ENCODE measurements around the gene AP2A2.

AP2A2 gene

GRCh38 chr11:924406-925157 lies 1.1 kb upstream of the AP2A2 start:
- no peak for DNase-seq

GRCh38 chr11:925158-925495 lies 543 bp upstream of the AP2A2 start:
- DNase-seq, result no peak

DNA sequence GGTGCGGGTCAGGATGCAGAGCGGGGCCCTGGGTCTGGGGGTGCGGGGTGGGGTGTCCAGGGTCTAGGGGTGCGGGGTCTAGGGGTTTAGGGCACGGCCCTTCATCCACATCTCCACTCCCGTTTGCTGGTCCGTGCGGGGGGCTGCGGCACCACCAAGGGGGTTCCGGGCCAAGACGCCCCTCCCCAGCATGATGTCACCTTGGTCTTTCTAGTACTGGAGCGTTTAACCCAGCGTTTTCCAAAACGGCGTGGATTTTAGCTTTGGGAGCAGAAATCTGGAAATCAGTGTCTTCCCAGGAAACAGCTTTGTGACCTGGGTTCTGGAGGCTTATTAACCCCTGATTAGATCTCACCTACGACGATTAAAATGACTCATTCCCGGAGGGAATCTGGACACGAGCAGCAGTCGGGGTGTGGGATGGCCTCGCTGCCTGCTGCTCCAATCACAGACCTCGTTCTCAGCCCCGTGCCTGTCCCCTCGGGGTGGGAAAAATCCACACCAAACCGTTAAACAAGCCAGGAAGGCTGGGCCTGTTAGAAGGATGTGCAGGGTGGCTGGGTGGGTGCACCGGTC lies 759 bp downstream of the AP2A2 start:
- peak in 6 of 56 donors; percentile 21 to 42 (median 26) for DNase-seq

DNA sequence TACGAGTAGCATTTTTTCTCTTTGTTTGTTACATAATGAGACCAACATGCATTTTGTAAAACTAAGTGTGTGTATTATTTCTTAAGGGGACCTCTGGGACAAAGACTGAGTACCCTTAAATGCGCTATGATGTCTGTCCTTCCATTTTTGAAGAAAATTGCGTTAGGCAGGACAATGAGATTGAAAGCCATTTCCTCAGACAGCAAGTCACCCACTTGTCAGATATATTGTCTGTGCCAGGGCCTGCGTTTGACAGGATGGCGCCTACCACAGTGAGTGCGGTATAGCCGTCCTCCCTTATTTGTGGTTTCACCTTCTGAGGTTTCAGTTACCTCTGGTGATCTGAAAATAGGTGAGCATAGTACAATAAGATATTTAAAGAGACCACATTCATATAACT lies 2.2 kb downstream of the AP2A2 start:
- no peak for DNase-seq

DNA sequence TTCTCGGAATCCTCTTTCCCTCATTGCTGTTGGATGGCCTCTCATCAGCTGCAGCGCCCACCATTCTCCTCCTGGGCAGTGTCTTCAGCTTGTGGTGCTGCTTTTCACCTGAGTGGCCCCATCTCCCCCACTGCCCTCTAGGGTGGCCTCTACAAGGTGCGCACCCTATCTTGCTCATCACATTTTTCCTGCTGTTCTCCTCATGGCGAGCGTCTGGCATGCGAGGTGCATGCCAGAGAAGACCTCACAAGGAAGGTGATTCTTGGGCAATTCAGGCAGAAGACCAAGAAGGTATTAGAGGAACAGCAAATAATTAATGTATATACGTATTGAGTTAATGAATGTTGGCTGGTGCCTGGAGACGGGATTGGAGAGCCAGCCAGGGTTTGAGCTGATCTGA lies 3.1 kb downstream of the AP2A2 start:
- no peak for DNase-seq

- DNase-seq, result no peak
Measured at GRCh38 chr11:929405-929804, 3.7 kb downstream of the AP2A2 start.

GRCh38 chr11:931385-931784 lies 5.7 kb downstream of the AP2A2 start:
- DNase-seq, result no peak

GRCh38 chr11:932435-932834 lies 6.8 kb downstream of the AP2A2 start:
- no peak for DNase-seq

DNA sequence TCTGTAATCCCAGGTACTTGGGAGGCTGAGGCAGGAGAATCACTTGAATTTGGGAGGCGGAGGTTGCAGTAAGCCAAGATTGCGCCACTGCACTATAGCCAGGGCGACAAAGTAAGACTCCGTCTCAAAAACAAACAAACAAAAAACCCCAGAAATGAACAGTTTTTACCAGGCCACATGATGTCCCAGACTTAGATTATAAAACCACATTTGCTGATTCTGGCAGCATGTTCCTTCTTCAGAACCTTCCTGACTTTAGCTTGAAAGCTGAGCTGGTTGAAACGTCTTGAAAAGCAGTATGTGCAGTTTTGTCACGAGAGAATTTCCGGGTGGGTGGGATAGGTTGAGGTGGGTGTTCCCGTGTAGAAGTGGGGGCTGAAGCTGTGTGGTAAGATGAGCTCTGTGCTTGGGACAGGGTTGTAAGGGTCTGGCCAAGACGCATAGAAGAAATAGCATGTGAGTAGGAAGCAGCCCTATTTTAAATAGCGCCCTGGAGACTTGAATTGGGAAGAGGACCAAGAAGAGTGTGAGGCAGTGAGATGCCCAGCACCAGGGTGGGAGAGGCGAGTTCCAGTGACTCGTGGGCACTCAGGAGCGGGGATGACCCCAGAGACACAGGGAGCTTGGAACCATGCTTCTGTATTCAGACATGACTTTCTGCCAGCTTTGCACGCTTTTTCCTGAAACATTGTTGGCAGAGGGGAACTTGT lies 7.6 kb downstream of the AP2A2 start:
- DNase-seq, result peak in 1 of 56 donors; percentile 10

DNA sequence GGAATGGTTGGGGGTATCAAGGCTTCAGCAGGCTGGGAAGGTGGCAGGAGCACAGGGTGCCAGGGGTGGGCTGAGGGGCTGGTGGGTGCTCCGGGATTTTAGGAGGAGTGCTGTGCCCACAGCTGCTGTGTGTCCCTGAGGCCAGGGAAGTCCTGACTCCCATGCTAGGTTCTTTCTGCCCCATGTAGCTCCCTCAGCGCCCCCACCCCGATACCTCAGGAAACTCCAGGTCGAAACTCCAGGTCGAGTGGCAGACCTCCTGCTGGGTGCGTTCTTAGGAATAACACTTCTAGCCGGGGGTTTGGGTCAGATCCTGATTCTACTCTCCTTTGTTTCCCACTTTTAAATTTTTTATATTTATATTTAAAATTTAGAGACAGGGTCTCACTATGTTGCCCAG lies 8.3 kb downstream of the AP2A2 start:
- DNase-seq, result no peak

DNA sequence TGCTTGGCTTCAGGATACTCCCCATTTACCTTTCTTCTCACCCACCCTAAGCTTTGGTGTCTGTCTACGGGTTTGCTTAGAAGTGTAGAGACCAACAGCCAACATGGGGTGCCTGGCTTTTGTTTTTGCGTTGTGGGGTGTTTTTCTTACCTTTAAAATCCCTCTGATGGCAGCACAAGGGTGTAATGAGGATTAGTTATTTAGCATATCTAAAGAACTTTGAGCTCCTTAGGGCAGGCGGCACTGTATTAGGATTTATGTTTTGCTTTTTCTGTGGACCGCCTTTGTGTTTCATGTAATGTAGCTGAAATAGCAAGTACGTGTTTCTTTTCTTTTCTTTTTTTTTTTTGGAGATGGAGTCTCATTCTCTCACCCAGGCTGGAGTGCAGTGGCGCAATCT lies 8.9 kb downstream of the AP2A2 start:
- DNase-seq, result no peak

- DNase-seq, result no peak
Measured at GRCh38 chr11:936199-936598, 10.5 kb downstream of the AP2A2 start.

DNA sequence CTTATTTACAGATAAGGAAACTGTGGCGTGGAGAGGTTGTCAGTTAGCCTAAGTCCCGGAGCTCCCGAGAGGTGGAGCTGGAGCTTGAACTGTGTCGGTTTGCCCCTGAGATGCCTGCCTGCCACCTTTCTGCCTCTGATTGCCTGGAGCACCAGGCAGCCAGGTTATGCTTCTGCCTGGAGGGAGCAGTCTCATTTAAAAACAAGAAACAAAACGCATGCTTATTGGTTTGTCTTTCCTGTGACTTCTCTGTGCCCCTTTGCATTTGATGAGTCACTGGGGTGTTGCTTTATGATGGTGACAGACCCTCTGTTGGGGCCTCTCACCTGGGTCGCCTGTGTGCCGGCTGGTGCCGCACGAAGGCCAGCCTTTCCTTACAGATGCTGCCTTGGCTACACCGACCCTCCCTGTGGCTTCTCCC lies 12.2 kb downstream of the AP2A2 start:
- no peak for DNase-seq

DNA sequence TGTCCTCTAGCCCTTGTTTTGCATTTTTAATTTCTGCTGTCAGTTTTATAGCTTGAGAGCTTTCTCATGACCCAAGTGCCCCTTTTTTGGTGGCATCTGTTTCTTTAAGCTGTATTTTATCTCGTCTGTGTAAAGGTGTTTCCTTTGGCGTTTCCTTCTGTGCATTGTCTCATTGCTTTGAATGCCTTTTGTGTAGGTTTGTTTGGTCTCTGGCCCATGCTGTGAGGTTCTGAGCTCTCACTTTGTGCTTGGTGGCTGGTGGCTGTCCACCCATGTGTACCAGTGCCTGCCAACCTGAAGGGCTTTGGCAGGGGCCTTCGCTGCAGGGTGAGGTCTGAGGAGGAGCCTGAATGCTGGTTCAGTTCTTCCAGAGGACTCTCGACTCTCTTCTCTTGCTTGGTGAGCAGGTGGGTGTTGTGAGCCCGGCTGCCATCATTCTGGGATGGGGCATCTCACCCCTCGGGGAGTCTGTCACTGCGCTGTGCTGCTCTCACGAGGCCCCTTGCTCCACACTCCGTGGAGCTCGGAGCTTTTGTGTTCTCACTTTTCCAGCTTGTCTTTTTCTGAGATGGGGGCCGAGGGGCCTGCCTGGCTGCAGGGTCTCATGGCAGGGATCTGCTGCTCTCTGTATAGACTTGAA lies 14.9 kb downstream of the AP2A2 start:
- peak in 2 of 56 donors; percentile 15 to 23 for DNase-seq

- peak in 11 of 56 donors; percentile 17 to 59 (median 32) for DNase-seq
Measured at GRCh38 chr11:942823-943222, 17.2 kb downstream of the AP2A2 start.

- DNase-seq, result no peak
Measured at GRCh38 chr11:944711-945470, 19.2 kb downstream of the AP2A2 start.

DNA sequence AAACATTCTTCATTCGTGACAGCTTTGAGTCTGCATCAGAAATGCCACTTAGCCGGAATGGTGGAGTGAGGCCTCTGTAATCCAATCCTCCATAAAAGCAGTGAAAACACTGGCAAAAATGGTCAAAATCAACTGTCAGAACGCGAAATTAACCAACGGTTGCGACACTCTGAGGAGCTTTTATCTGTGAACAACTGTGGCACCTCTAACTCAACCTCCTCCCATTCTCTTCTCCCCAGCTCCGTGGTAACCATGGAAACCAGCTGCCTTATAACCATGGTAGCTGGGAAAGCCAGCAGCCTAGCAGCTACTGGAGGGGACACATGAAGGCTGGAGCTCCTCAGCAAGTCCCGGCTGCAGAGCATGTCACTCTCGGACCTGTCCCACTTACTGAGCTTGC lies 20.3 kb downstream of the AP2A2 start:
- peak in 12 of 56 donors; percentile 20 to 55 (median 42) for DNase-seq

- no peak for DNase-seq
Measured at GRCh38 chr11:947744-948143, 22.1 kb downstream of the AP2A2 start.

GRCh38 chr11:951507-951906 lies 25.8 kb downstream of the AP2A2 start:
- DNase-seq, result no peak

- DNase-seq, result peak in 10 of 56 donors; percentile 33 to 64 (median 41)
Measured at GRCh38 chr11:952406-953385, 27.0 kb downstream of the AP2A2 start.

All from amygdala (tissue), 56 donors.